Measurements from ENCODE around the gene RAP2A. TPM values are rescaled to one million over a fixed set of nuclear protein-coding genes. Genes with fewer than 3 reads are reported as not detected.

The RAP2A gene
- total and polyA plus RNA-seq, 2 donors = 14.6 to 19.6 TPM

DNA sequence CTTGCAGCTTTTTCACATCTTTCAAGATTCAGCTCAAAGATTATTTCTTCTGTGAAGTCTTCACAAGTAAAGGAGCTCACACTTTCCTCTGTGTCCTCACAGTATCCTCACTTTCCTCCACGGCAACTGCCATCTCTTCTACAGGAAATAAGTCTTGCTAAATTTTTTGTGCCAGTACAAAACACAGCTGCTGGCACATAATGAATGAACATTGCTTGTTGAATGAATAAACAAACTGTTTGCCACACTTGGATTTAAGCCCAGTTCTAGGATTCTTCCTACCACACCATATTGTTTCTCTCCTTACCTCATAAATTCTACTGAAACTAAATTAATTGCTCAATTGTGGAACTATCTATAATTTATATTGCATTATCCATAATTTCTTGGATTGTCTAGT lies 59.5 kb downstream of the RAP2A start:
- Histone ChIP-seq H3K36me3 (ENCODE audit: control insufficient read depth in 2 of 2, insufficient read depth in 2 of 2, low read length in 1 of 2) (no peaks in the 10 kb centered on the region), H3K27ac (ENCODE audit: low read depth in 1 of 2, low read length in 1 of 2) (no peak overlapping the region), H3K4me1 (ENCODE audit: control insufficient read depth in 2 of 2, insufficient read depth in 2 of 2, low read length in 2 of 2) (no peaks in the 10 kb centered on the region), H3K4me3 (ENCODE audit: low read length in 2 of 2) (no peak overlapping the region), H3K27me3 (ENCODE audit: control insufficient read depth in 2 of 2, insufficient read depth in 1 of 2, low read length in 1 of 2) (peaks cover 0 to 2% of the 10 kb centered on the region in 2 donors), H3K9me3 (ENCODE audit: control insufficient read depth in 2 of 2, insufficient read depth in 1 of 2, low read length in 1 of 2) (no peaks in the 10 kb centered on the region)
- DNase-seq (ENCODE audit: low read depth in 6 of 9, low spot score in 9 of 9) = no peak
- whole genome bisulfite sequencing = 87% methylated on average over 1 of the region's 1 CpG

DNA sequence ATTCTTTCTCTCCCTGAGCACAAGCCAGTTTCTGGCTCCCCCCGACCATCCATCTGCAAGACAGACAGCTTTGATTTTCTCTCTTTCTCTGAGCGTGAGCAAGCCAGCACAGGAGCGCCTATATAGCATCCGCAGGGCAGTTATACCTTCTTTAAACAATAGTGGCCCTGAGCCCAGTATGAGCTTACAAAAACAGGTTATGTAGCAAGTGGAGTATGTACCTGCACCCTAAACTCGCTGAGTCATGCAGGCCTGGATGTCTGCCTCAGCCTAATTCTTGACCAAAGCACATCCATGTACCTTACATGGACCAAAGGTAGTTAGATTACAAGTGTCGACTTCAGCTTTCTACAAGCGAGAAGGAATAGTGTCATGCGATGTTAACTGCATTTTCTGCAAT lies 61.7 kb downstream of the RAP2A start:
- no peak for DNase-seq (ENCODE audit: low read depth in 6 of 9, low spot score in 9 of 9)
- Histone ChIP-seq H3K9me3 (ENCODE audit: control insufficient read depth in 2 of 2, insufficient read depth in 1 of 2, low read length in 1 of 2) (no peaks in the 10 kb centered on the region), H3K4me1 (ENCODE audit: control insufficient read depth in 2 of 2, insufficient read depth in 2 of 2, low read length in 2 of 2) (no peaks in the 10 kb centered on the region), H3K36me3 (ENCODE audit: control insufficient read depth in 2 of 2, insufficient read depth in 2 of 2, low read length in 1 of 2) (no peaks in the 10 kb centered on the region), H3K27ac (ENCODE audit: low read depth in 1 of 2, low read length in 1 of 2) (no peak overlapping the region), H3K4me3 (ENCODE audit: low read length in 2 of 2) (no peak overlapping the region), H3K27me3 (ENCODE audit: control insufficient read depth in 2 of 2, insufficient read depth in 1 of 2, low read length in 1 of 2) (peaks cover 0 to 2% of the 10 kb centered on the region in 2 donors)
- WGBS = 94% methylated on average over 8 of the region's 8 CpGs

DNA sequence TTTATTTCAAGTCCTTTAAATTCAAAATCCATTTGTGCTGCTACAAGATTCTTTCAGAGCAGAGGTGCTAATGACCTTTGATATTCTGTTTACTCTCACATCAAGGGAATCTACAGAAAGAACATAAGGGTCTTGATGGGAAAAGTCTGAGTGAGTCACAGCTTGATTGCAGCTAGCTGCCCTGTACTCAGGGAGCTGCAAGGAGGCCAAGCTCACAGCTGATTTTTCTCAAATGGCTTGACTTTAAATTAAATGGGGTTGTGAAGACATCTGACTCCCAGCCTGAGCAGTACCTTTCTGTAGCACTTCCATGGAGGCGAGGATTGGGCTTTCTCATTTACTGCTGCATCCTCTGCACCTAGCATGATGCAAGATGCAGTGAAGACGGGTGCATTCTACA lies 62.5 kb downstream of the RAP2A start:
- H3K36me3 ChIP-seq (ENCODE audit: control insufficient read depth in 2 of 2, insufficient read depth in 2 of 2, low read length in 1 of 2) = no peaks in the 10 kb centered on the region
- 95% methylated on average over 2 of the region's 2 CpGs for WGBS
- DNase-seq (ENCODE audit: low read depth in 6 of 9, low spot score in 9 of 9) = no peak
- H3K27me3 ChIP-seq (ENCODE audit: control insufficient read depth in 2 of 2, insufficient read depth in 1 of 2, low read length in 1 of 2) = peaks cover 0 to 2% of the 10 kb centered on the region in 2 donors
- H3K4me3 ChIP-seq (ENCODE audit: low read length in 2 of 2) = no peak overlapping the region
- no peaks in the 10 kb centered on the region for H3K4me1 ChIP-seq (ENCODE audit: control insufficient read depth in 2 of 2, insufficient read depth in 2 of 2, low read length in 2 of 2)
- no peaks in the 10 kb centered on the region for H3K9me3 ChIP-seq (ENCODE audit: control insufficient read depth in 2 of 2, insufficient read depth in 1 of 2, low read length in 1 of 2)
- H3K27ac ChIP-seq (ENCODE audit: low read depth in 1 of 2, low read length in 1 of 2) = no peak overlapping the region

DNA sequence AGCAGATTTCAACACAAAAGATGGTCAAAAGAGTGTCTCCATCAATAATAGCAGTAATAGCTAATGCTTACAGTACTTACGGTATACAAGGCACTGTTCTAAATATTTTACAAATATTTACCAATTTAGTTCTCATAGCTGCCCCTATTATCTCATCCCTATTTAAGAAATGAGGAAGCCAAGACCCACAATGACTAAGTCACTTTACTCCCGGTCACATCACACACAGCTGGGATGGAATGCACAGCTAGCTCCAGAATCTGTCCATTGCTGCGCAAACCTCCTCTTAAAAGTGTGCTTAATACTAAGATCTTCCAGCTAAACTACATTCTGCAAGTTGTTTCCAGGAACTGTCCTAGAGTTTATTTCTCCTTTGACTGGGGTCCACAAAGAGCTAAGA lies 63.4 kb downstream of the RAP2A start:
- no peak overlapping the region for H3K4me3 ChIP-seq (ENCODE audit: low read length in 2 of 2)
- H3K4me1 ChIP-seq (ENCODE audit: control insufficient read depth in 2 of 2, insufficient read depth in 2 of 2, low read length in 2 of 2) = no peaks in the 10 kb centered on the region
- no peaks in the 10 kb centered on the region for H3K9me3 ChIP-seq (ENCODE audit: control insufficient read depth in 2 of 2, insufficient read depth in 1 of 2, low read length in 1 of 2)
- H3K27ac ChIP-seq (ENCODE audit: low read depth in 1 of 2, low read length in 1 of 2) = no peak overlapping the region
- 66% methylated on average over 3 of the region's 3 CpGs for WGBS
- no peak for DNase-seq (ENCODE audit: low read depth in 6 of 9, low spot score in 9 of 9)
- H3K27me3 ChIP-seq (ENCODE audit: control insufficient read depth in 2 of 2, insufficient read depth in 1 of 2, low read length in 1 of 2) = peaks cover 0 to 2% of the 10 kb centered on the region in 2 donors
- H3K36me3 ChIP-seq (ENCODE audit: control insufficient read depth in 2 of 2, insufficient read depth in 2 of 2, low read length in 1 of 2) = no peaks in the 10 kb centered on the region

DNA sequence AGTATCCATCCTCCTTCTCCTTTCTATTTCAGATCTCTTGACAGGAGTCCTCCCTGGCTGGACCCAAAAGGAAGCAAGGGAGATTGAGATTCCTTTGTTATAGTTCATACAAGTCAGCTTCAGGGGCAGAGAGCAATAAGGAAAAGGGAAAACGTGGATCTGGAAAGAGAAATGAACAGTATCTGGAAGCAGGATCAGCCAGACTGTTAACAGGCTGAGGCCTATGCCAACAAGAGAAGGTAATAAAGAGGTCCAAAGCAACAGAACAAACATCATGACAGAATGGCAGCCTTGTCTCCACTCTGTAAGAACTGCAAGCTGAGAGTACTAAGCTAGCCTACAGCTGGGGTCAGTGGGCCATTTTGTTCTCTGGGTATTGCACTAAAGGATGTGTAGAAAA lies 64.5 kb downstream of the RAP2A start:
- no peak for DNase-seq (ENCODE audit: low read depth in 6 of 9, low spot score in 9 of 9)
- Histone ChIP-seq H3K4me3 (ENCODE audit: low read length in 2 of 2) (no peak overlapping the region), H3K4me1 (ENCODE audit: control insufficient read depth in 2 of 2, insufficient read depth in 2 of 2, low read length in 2 of 2) (no peaks in the 10 kb centered on the region), H3K9me3 (ENCODE audit: control insufficient read depth in 2 of 2, insufficient read depth in 1 of 2, low read length in 1 of 2) (no peaks in the 10 kb centered on the region), H3K27me3 (ENCODE audit: control insufficient read depth in 2 of 2, insufficient read depth in 1 of 2, low read length in 1 of 2) (peaks cover 0 to 2% of the 10 kb centered on the region in 2 donors), H3K36me3 (ENCODE audit: control insufficient read depth in 2 of 2, insufficient read depth in 2 of 2, low read length in 1 of 2) (no peaks in the 10 kb centered on the region), H3K27ac (ENCODE audit: low read depth in 1 of 2, low read length in 1 of 2) (no peak overlapping the region)
- 80% methylated on average over 1 of the region's 1 CpG for WGBS

DNA sequence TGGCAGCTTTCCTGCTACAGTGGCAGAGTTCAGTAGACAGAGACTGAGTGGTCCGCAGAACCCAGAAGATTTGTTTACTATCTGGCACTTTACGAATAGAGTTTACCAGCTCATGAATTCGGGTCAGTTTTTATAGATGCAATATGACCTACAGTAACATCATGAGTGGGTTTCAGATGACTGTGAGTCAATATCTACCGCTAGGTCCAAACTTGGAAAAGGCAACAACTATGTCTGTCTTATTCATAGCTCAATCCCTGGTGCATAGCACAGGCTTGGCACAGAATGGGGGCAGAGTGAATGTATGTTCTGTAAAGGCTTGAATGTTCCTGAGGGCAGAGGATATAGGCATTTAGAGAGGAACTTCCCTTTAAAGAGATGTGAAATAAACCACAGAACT lies 65.2 kb downstream of the RAP2A start:
- H3K27ac ChIP-seq (ENCODE audit: low read depth in 1 of 2, low read length in 1 of 2) = no peak overlapping the region
- H3K36me3 ChIP-seq (ENCODE audit: control insufficient read depth in 2 of 2, insufficient read depth in 2 of 2, low read length in 1 of 2) = no peaks in the 10 kb centered on the region
- H3K4me1 ChIP-seq (ENCODE audit: control insufficient read depth in 2 of 2, insufficient read depth in 2 of 2, low read length in 2 of 2) = no peaks in the 10 kb centered on the region
- no peaks in the 10 kb centered on the region for H3K9me3 ChIP-seq (ENCODE audit: control insufficient read depth in 2 of 2, insufficient read depth in 1 of 2, low read length in 1 of 2)
- no peak for DNase-seq (ENCODE audit: low read depth in 6 of 9, low spot score in 9 of 9)
- 97% methylated on average over 4 of the region's 4 CpGs for WGBS
- no peaks in the 10 kb centered on the region for H3K27me3 ChIP-seq (ENCODE audit: control insufficient read depth in 2 of 2, insufficient read depth in 1 of 2, low read length in 1 of 2)
- no peak overlapping the region for H3K4me3 ChIP-seq (ENCODE audit: low read length in 2 of 2)

DNA sequence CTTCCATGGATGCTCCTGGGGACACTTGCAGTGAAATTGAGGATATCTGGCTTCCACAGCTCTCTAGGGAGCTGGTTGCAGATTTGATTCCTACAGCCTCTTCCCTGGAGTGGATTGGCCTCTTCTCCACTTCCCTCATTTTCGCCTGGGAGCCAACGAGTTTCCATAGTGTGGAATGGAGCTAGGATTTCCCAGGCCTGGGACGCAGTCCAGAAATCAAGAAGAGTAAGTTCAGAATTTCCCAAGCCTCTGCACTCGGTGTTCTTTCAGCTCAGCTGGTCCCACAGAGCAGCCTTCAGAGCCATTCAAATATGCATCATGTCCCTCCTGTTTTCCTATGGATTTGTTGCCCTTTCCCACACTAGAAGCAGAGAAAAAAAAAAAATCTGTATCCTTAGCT lies 68.2 kb downstream of the RAP2A start:
- H3K4me3 ChIP-seq (ENCODE audit: low read length in 2 of 2) = no peak overlapping the region
- WGBS = 82% methylated on average over 4 of the region's 4 CpGs
- no peaks in the 10 kb centered on the region for H3K9me3 ChIP-seq (ENCODE audit: control insufficient read depth in 2 of 2, insufficient read depth in 1 of 2, low read length in 1 of 2)
- H3K36me3 ChIP-seq (ENCODE audit: control insufficient read depth in 2 of 2, insufficient read depth in 2 of 2, low read length in 1 of 2) = no peaks in the 10 kb centered on the region
- no peak overlapping the region for H3K27ac ChIP-seq (ENCODE audit: low read depth in 1 of 2, low read length in 1 of 2)
- DNase-seq (ENCODE audit: low read depth in 6 of 9, low spot score in 9 of 9) = no peak
- H3K4me1 ChIP-seq (ENCODE audit: control insufficient read depth in 2 of 2, insufficient read depth in 2 of 2, low read length in 2 of 2) = no peaks in the 10 kb centered on the region
- no peaks in the 10 kb centered on the region for H3K27me3 ChIP-seq (ENCODE audit: control insufficient read depth in 2 of 2, insufficient read depth in 1 of 2, low read length in 1 of 2)

DNA sequence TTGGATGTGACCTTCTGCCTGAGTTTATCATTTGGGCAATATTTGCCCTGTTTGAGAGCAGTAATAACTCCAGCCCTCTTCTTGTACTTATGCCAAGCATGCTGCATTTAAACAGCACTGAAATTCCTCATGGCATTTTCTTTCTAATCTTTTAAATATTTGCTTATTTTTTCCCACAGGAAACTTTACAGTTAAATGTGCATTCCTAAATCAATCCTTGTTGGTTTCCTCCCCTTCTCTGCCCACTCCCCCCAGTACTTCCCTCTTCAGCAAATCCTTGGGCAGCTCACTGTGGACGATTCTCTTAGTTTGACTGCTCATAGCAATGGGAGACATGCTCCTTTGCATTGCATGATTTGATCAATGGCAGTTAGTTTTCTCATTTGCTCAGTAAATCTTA lies 68.7 kb downstream of the RAP2A start:
- WGBS = 12% methylated on average over 1 of the region's 1 CpG
- no peaks in the 10 kb centered on the region for H3K4me1 ChIP-seq (ENCODE audit: control insufficient read depth in 2 of 2, insufficient read depth in 2 of 2, low read length in 2 of 2)
- H3K36me3 ChIP-seq (ENCODE audit: control insufficient read depth in 2 of 2, insufficient read depth in 2 of 2, low read length in 1 of 2) = no peaks in the 10 kb centered on the region
- H3K4me3 ChIP-seq (ENCODE audit: low read length in 2 of 2) = no peak overlapping the region
- no peak for DNase-seq (ENCODE audit: low read depth in 6 of 9, low spot score in 9 of 9)
- H3K27ac ChIP-seq (ENCODE audit: low read depth in 1 of 2, low read length in 1 of 2) = no peak overlapping the region
- H3K27me3 ChIP-seq (ENCODE audit: control insufficient read depth in 2 of 2, insufficient read depth in 1 of 2, low read length in 1 of 2) = no peaks in the 10 kb centered on the region
- H3K9me3 ChIP-seq (ENCODE audit: control insufficient read depth in 2 of 2, insufficient read depth in 1 of 2, low read length in 1 of 2) = no peaks in the 10 kb centered on the region

DNA sequence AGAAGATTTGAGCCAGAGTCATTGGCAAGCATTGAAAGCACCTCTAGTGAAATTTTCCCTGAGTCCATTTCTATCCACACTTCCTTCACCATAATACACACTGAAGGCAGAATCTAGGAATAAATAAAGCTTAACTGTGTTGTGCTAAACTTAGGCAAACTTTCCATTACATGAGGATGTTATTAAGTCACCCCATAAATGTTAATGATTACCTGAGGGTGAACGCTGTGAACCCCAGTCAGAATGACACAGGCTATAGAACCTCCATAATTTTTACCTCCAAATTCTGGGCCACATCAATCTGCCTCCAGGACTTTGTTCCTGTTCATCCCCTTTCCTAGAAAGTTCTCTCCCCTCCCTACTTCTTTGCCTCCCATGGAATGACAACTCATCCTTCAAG lies 71.0 kb downstream of the RAP2A start:
- Histone ChIP-seq H3K4me1 (ENCODE audit: control insufficient read depth in 2 of 2, insufficient read depth in 2 of 2, low read length in 2 of 2) (no peaks in the 10 kb centered on the region), H3K27ac (ENCODE audit: low read depth in 1 of 2, low read length in 1 of 2) (no peak overlapping the region), H3K9me3 (ENCODE audit: control insufficient read depth in 2 of 2, insufficient read depth in 1 of 2, low read length in 1 of 2) (no peaks in the 10 kb centered on the region), H3K27me3 (ENCODE audit: control insufficient read depth in 2 of 2, insufficient read depth in 1 of 2, low read length in 1 of 2) (no peaks in the 10 kb centered on the region), H3K4me3 (ENCODE audit: low read length in 2 of 2) (no peak overlapping the region), H3K36me3 (ENCODE audit: control insufficient read depth in 2 of 2, insufficient read depth in 2 of 2, low read length in 1 of 2) (no peaks in the 10 kb centered on the region)
- DNase-seq (ENCODE audit: low read depth in 6 of 9, low spot score in 9 of 9) = no peak
- 97% methylated on average over 1 of the region's 1 CpG for WGBS

DNA sequence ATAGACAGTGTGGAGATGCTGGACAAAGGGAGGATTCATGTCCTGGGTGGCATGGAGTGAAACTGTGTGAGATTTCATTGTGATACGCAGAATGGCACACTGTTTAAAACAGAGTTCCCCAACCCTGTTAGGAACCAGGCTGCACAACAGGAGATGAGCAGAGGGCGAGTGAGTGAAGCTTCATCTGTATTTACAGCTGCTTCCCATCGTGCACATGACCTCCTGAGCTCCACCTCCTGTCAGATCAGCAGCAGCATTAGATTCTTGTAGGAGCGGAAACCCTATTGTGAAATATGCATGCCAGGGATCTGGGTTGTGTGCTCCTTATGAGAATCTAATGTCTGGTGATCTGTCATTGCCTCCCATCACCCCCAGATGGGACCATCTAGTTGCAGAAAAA lies 72.5 kb downstream of the RAP2A start:
- H3K27ac ChIP-seq (ENCODE audit: low read depth in 1 of 2, low read length in 1 of 2) = no peak overlapping the region
- WGBS = 69% methylated on average over 4 of the region's 4 CpGs
- no peaks in the 10 kb centered on the region for H3K27me3 ChIP-seq (ENCODE audit: control insufficient read depth in 2 of 2, insufficient read depth in 1 of 2, low read length in 1 of 2)
- H3K9me3 ChIP-seq (ENCODE audit: control insufficient read depth in 2 of 2, insufficient read depth in 1 of 2, low read length in 1 of 2) = no peaks in the 10 kb centered on the region
- H3K4me1 ChIP-seq (ENCODE audit: control insufficient read depth in 2 of 2, insufficient read depth in 2 of 2, low read length in 2 of 2) = no peaks in the 10 kb centered on the region
- no peak for DNase-seq (ENCODE audit: low read depth in 6 of 9, low spot score in 9 of 9)
- H3K36me3 ChIP-seq (ENCODE audit: control insufficient read depth in 2 of 2, insufficient read depth in 2 of 2, low read length in 1 of 2) = no peaks in the 10 kb centered on the region
- H3K4me3 ChIP-seq (ENCODE audit: low read length in 2 of 2) = no peak overlapping the region
